Skeletal muscle cell (primary cell): ENCODE data around the gene ANXA11.

Experiments
- DNase-seq: peaks from one replicate; pipeline ENCODE4 v3.0.0-alpha.2; 2010; ENCODE audit warnings: low read depth
- H3K4me3 ChIP-seq: 2 replicates; pipeline ENCODE4 v1.5.1; 2011; ENCODE audit warnings: low read depth, mild to moderate bottlenecking, control low read depth, low read length, moderate library complexity

Gene ANXA11

DNA sequence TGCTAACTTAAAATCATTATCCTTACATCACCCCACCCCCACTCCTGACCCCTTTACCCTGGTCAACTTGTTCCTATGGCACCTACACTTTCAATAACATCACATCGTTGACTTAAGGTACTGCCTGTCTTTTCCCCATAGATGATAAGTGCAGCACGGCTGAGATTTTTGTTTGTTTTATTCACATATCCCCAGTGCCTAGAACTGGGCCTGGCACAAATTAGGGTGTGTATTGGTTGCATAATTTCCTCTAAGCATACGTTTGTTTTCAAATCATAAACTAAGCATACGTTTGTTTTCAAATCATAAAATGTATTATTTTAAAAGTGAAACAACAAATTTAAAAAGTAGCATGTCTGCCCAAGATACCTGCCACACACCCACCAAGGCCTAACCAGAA lies 35.3 kb downstream of the ANXA11 start:
- no peak for DNase-seq
- no peak overlapping the region for H3K4me3 ChIP-seq

DNA sequence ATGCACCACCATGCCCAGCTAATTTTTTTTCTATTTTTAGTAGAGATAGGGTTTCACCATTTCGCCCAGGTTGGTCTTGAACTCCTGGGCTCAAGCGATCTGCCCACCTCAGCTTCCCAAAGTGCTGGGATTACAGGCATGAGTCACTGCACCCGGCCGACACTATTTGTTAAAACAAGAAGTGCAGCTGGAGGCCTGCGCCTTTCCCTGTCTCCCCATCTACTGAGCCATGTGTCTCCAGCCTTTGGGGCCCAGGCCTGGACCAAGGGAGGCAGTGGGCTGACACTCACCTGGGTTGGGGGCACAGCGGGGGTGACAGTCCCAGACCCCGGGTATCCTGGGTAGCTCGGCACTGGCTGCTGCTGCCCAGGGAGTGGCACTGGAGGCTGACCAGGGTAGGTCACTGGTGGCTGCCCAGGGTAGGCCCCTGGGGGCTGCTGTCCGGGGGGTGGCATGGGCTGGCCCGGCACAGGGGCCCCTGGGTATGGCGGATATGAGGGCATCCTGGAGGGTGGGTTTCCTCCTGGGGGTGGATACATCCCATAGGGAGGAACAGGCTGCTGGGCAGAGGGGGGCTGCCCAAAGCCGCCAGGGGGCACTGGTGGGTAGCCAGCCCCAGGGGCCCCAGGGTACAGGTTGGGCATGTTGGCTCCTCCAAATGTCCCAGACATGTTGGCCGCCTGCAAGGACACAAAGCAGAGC lies 36.5 kb downstream of the ANXA11 start:
- DNase-seq: no peak
- H3K4me3 ChIP-seq: no peak overlapping the region

DNA sequence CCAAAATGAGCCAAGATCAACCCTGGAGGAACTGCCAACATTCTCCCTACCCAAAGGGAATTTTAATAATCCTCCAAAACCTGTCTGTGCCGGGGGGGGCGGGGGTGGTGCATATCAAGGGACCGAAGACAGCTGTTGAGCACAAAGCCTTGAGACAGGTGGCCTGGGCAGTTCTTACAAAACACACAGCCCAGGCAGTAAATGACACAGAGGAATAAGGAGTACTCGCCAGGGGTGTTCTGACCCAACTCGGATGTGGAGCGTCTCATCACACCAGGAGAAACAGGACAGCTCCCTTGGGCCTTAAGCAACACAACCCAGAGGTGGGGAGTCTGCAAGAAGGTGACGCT lies 37.2 kb downstream of the ANXA11 start:
- no peak overlapping the region for H3K4me3 ChIP-seq
- DNase-seq: no peak

GRCh38 chr10:80167471-80168161 lies 37.7 kb downstream of the ANXA11 start:
- DNase-seq: no peak
- H3K4me3 ChIP-seq: no peak overlapping the region

DNA sequence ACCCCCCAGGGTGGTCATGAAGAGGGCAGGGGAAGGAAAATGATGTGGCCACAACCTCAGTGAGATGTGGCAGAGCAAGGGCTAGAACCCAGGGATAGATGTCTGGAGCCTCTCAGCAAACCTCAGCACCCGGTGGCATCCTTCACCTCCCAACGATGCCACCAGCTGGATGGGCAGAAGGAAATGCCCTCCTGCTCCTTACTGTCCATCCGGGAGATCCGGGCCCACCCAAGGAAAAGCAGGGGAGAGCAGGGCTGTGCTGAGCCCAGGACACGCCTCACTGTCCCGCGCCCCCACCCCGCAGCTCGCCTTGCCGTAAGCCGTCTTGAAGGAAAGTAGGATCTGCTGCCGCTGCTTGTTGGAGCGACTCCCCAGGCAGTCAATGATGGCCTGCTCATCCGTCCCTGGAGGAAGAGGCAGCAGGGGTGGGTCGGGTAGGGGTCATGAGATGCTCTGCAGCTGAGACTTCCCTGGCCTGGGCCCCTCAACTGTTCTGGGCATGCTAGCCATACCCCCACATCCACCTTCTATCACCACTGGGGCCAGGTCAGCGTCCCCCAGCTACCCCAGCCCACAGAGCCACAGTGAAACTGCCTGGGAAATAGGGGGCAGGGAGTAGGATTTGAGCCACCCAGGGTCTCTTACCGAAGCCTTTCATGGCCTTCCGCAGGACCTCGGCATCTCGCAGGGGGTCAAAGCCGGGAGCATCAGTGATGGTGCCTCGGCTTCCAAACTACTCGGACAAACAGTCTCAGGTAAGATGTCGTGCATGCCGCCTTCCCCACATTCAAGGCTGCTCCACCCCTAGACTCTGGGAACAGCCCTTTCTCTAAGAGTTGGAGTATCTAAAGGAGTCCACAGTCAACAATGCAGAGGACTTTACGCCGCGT lies 38.5 kb downstream of the ANXA11 start:
- H3K4me3 ChIP-seq: no peak overlapping the region
- no peak for DNase-seq

GRCh38 chr10:80165173-80165572 lies 40.2 kb downstream of the ANXA11 start:
- DNase-seq: no peak
- H3K4me3 ChIP-seq: no peak overlapping the region

DNA sequence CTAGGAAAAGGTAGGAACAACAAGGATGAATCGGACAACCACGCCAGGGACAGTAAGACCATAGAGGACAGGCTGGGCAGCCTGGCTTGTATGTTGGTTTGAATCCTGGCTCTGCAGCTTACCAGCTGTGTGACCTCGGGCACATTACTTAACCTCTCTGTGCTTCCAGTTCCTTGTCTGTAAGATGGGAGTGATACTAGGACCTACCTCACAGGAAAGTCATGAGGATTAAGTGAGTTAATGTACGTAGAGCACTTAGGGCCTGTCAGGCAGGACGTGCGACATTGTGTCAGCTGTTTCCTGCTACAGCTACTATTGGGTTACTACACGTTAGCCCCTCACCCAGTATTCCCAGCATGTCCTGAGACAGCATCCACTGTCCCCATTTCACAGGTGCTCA lies 40.7 kb downstream of the ANXA11 start:
- no peak overlapping the region for H3K4me3 ChIP-seq
- no peak for DNase-seq

DNA sequence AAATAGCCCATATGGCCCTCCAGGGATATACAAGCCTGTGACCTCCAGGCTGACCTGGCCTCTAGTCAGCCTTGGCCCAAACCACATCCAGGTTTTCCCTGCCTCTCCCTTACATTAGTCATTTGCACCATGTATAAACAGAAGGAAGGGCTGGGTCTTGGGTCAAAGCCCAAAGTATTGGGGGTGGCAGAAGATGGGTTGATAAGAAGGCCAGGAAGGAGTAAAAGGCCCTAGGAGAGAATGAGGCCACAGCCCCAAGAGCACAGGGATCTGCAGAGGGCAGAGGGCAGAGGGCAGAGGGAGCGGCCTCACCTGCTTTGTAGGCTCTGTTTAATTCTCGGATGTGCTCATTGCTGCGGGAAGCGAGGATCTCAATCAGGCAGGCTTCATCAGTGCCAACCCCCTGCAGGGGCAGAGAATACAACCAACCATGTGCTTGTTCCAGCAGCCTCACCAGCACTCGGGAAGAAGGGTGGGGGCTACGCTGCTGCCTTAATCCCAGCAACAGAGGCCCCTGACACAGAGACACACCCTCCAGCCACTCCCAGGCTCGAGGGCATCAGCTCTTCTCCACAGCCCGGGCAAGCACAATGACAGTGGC lies 41.5 kb downstream of the ANXA11 start:
- no peak overlapping the region for H3K4me3 ChIP-seq
- peak; percentile 64 for DNase-seq

DNA sequence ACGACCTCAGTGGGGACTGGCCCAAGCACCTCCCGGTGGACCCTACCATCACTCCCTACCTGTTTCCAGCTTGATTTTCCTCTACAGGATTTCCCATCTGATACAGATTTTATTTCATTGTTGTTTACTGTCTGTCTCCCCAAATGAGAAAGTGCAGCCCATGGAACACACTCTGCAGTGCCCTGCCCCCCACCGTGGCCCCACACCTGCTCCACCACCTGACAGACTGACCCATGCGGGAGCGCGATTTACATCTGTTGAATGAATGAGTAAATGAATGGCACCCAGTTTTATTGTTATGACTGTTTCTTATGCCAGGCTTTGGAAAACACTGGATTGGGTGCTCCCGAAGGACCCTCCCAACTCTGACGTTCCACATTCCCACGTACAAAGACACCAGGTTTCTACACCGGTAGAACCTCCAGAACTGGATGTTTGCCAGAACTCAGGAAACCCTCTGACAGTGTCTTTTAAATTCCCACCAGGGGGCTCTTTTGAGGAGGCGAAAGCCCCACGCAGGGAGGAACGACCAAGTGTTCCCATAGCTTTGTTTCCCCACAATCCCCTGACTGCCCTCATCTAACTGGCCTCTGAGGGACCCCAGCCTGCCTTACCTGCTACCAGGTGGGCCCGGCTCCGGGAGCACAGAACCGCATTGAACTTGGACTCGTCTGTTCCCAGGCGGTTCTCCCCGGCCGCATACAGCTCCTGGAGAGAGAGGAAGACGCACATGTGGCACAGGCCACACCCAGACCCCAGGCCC lies 43.8 kb downstream of the ANXA11 start:
- DNase-seq: no peak

DNA sequence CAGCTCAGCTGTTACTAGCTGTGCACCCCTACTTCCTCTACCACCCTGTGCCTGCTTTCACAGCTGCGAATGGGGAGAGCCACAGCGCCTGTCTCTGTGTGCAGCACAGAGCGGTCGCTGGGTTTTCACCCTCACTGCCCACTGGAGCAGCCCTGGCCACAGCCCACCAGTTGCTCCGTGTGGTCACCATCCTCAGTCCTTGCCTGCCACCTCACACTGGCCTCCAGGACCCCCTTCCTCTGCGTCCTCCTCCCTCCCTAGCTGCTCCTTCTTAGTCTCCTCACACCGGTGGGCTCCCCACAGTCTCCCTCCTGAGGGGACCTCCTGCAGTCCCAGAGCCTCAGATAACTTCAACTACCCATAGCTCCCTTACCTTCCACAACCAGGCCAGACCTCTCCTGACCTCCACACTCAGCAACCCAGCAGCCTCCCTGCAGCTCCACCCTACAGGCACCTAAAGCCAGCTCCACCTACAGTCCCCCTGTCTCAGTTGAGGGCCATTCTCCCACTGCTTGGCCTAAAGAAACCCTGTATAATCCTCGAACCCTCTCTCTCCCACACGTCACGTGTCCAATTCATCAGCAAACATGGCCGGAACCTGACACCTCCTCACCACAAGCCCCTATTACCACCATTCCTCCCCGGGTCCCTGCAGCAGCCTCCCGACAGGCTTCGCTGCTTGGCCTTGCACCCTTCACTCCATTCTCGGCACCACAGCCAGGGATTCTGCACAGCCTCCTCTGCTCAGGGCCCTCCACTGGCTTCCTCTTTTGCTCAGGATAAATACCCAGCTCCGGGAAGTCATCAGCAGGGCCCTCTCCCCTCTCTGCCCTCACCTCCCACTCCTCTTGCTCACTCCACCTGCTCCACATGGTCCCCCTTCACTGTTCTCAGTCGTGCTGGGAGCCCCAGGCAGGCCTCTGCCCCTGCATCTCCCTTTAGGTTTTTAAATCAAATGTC lies 44.7 kb downstream of the ANXA11 start:
- DNase-seq: no peak
- H3K4me3 ChIP-seq: no peak overlapping the region

More for the DNA sequence above, 43.8 kb downstream of the ANXA11 start:
- no peak overlapping the region for H3K4me3 ChIP-seq

GRCh38 chr10:80159166-80159873 lies 46.0 kb downstream of the ANXA11 start:
- DNase-seq: no peak
- no peak overlapping the region for H3K4me3 ChIP-seq

DNA sequence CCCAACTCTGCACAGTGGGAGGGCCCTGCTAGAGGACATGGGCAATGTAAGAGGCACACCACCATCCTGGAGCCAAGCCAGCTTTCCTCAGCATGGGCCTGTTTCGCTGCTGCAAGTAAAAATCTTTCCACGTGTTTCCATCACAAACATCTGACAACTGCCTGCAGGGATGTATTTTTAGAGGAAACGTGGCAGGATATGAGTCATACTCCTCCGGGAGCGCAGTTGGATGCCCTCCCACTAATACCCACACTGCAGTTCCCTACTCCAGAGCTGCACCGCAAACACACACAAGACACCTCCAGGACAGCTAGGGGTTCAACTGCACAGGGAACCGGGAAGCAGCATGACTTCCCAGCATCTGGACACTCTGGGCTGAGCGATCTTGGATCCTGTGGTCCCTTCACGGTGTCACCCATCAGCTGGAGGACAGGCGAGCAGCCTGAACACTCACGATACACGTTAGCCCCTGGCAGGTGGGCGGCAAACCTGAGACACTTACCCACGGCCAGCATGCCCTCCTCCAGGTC lies 46.7 kb downstream of the ANXA11 start:
- DNase-seq: peak; percentile 98
- H3K4me3 ChIP-seq: no peak overlapping the region

DNA sequence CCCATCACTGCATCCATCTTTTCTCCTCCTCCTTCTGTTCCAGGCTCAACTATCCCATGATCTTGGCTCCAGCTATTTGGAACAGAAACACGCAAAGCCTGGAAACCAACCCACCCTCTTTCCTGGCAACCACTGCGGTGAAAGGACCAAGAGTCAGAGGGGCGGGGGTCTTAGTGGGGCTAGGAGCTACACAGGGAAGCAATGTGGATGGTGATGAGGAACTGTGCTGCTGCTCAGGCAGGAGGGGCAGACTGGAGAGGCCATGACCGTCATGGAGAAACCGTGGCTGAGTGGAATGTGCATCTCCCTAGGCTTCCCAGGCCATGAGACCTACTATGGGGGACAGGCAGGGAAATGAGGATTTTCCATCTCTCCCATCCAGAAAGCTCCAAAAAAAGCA lies 47.2 kb downstream of the ANXA11 start:
- DNase-seq: no peak
- H3K4me3 ChIP-seq: no peak overlapping the region

DNA sequence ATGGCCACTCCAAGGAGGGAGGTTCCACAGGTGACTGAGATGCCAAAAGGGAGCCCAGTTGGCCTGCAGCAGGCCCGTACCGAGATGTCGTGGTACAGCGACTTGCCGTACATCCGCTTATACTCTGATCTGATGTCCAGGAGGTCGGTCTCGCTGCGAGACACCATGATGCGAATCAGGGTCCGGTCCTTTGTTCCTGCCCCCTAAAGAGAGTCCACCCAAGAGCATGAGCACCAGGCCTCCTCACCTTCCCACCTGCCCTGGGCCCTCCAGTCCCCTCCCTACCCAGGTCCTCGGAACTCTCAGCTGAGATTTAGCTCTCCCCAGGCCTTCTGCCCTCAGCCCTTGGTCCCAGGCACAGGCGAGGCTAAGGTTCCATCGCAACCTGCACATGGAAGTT lies 47.8 kb downstream of the ANXA11 start:
- no peak for DNase-seq
- H3K4me3 ChIP-seq: no peak overlapping the region

DNA sequence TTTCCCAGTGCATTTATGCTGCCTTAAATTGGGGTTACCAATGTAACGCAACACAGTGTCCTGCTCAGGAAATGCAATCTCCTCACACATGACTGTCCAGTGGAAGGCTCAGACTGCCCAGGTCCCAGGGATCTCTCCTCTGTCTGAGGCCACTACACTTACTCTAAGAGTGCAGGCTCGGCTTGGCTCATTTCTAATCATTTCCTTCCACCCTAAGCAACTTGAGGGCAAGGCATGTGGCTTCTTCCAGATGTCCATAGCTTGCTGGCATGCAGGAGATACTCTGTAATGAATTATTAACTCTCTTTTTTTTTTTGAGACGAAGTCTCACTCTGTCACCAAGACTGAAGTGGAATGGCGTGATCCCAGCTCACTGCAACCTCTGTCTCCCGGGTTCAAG lies 49.1 kb downstream of the ANXA11 start:
- H3K4me3 ChIP-seq: no peak overlapping the region
- DNase-seq: no peak

DNA sequence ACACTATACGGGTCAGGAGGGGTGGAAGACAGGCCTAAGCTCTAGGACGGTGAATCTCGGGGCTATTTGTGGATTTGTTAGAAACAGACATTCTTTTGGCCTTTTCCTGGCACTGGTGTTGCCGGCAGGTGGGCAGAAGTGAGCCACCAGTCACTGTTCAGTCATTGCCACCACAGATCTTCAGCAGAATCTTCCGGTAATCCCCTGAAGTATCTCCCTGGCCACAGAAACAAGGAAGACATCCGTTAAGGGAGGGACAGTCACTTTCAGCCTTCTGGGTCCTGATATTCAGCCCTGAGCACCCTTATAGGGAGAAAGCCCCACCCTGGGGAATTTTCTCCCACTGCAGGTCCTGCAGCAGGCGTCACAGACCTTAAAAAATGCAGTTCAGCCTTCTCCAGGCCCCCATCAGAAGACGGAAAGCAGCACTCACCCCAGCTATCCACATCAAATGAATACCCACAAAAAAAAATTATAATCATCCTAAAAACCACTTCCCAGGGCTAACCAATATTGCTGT lies 49.6 kb downstream of the ANXA11 start:
- H3K4me3 ChIP-seq: no peak overlapping the region
- no peak for DNase-seq

- DNase-seq: peak; percentile 86
- H3K4me3 ChIP-seq: no peak overlapping the region
Measured at GRCh38 chr10:80154978-80155695, 50.2 kb downstream of the ANXA11 start.
